GM13976 (cell line): ENCODE results near the gene ZMYND15.
"Not testable (repeated sequence)": the region's sequence is repeated elsewhere in the genome, so short reads cannot be mapped to it uniquely, and the experiment has no call there.

Experiments used
- DNase-seq: peaks from one replicate; pipeline ENCODE4 v3.0.0; 2012; ENCODE audit warnings: low spot score
- CTCF ChIP-seq: IDR thresholded peaks from 2 replicates; pipeline ENCODE4 v1.5.1; 2012; ENCODE audit warnings: borderline replicate concordance, mild to moderate bottlenecking; ENCODE audit not compliant: insufficient read depth; ENCODE audit errors: extremely low read depth, missing control alignments, control extremely low read depth
- in situ Hi-C: fragments of 300-500 bp; cut with MboI; formaldehyde crosslinking; loops from one replicate; pipeline ENCODE4 v1.12.0; 2022; ENCODE audit warnings: low sequenced_read_pairs, mixed read lengths, inconsistent platforms; ENCODE audit not compliant: unreplicated experiment

ZMYND15 gene, protein sequence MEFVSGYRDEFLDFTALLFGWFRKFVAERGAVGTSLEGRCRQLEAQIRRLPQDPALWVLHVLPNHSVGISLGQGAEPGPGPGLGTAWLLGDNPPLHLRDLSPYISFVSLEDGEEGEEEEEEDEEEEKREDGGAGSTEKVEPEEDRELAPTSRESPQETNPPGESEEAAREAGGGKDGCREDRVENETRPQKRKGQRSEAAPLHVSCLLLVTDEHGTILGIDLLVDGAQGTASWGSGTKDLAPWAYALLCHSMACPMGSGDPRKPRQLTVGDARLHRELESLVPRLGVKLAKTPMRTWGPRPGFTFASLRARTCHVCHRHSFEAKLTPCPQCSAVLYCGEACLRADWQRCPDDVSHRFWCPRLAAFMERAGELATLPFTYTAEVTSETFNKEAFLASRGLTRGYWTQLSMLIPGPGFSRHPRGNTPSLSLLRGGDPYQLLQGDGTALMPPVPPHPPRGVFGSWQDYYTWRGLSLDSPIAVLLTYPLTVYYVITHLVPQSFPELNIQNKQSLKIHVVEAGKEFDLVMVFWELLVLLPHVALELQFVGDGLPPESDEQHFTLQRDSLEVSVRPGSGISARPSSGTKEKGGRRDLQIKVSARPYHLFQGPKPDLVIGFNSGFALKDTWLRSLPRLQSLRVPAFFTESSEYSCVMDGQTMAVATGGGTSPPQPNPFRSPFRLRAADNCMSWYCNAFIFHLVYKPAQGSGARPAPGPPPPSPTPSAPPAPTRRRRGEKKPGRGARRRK

DNA sequence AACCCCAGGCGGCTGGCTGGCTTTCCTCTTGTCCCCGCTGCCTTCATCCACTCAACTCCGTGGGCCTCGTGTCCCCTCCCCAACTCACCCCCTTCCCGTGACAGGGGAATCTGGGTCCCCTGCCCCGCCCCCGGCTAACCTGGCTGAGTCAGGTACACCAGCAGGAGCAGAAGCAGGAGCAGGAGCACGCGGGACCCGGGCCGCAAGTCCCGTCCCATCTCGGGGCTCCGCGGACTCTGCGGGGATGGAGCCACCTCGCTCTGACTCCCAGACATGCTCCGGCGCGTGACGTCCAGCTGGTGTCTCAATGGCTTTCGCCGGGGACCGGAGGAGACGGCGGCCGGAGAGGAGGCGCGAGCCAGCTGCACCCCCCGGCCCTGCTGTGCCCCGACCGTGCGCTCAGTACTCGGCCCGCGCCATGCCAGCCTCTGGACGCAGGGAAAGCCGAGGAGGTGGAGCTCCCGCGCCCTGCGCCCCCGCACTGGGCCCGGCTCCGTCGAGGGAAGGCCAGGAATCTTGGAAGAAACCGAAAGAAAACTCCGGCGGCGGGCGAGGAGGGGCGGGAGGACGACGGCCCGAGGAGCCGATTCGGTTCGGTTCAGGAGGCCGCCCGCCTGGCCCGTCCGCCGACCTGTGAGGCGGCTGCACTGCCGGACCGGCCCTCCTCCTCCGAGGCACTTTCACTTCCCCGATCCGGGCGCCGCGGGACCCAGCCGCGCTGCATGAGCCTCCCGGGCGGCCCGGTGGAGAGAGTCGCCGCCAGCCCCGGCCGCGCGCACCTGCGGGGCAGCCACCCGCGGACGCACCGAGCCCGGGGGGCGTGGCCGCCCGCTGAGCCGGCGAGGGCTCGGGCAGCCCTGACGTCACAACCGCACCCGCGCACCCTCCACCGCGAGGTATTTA lies at the start of gene ZMYND15, which contains the start of gene CXCL16:
Gene ZMYND15, plus strand, starts transcription at position 712 of the 903 bp plus-strand sequence. CDS start 716 bp downstream, outside the sequence.
Gene CXCL16, minus strand, starts transcription at position 807 of the 903 bp plus-strand sequence. Its CDS starts 589 bp downstream, at position 218.
- TF ChIP-seq CTCF, result no peak
- peak; percentile 88 for DNase-seq
- in situ Hi-C loops, result no loop called here

DNA sequence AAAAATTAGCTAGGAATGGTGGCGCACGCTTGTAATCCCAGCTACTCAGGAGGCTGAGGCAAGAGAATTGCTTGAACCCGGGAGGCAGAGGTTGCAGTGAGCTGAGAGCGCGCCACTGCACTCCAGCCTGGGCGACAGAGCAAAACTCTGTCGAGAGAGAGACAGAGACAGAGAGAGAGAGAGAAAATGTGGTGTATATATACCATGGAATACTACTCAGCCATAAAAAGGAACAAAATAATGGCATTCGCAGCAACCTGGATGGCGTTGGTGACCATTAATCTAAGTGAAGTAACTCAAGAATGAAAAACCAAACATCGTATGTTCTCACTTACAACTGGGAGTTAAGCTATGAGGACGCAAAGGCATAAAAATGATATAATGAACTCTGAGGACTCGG lies 49.8 kb upstream of the ZMYND15 start:
- in situ Hi-C loops, DNase-seq: not testable (repeated sequence)

DNA sequence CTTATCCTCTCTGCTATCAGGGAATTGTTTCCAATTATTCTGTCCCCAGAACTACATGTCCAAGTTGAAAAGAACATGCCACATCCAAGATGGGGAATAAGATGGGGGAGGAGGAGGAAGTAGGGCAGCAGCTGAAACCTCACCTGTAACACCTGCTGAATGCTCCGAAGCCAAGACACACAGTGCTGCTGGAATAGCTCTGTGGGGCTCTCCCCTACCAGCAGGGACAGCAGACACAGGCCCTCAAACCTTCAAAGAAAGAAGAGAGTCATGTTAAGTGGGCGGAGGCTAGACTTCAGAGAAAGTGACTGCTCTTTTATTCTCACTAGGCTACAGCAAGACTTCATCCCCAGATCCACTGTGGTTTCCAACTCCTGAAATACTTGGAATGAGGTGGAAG lies 48.9 kb upstream of the ZMYND15 start:
- in situ Hi-C loops, result no loop called here
- no peak for DNase-seq
- no peak for TF ChIP-seq CTCF

- TF ChIP-seq CTCF, result no peak
- in situ Hi-C loops, result no loop called here
- DNase-seq, result no peak
Observed at GRCh38 chr17:4691686-4692085, 47.9 kb upstream of the ZMYND15 start.

GRCh38 chr17:4693416-4693815 lies 46.2 kb upstream of the ZMYND15 start:
- TF ChIP-seq CTCF, result no peak

GRCh38 chr17:4696437-4696805 lies 43.2 kb upstream of the ZMYND15 start:
- no peak for TF ChIP-seq CTCF
- in situ Hi-C loops, result no loop called here
- peak; percentile 62 for DNase-seq

More at GRCh38 chr17:4693416-4693815, 46.2 kb upstream of the ZMYND15 start:
- in situ Hi-C loops, result no loop called here
- no peak for DNase-seq

DNA sequence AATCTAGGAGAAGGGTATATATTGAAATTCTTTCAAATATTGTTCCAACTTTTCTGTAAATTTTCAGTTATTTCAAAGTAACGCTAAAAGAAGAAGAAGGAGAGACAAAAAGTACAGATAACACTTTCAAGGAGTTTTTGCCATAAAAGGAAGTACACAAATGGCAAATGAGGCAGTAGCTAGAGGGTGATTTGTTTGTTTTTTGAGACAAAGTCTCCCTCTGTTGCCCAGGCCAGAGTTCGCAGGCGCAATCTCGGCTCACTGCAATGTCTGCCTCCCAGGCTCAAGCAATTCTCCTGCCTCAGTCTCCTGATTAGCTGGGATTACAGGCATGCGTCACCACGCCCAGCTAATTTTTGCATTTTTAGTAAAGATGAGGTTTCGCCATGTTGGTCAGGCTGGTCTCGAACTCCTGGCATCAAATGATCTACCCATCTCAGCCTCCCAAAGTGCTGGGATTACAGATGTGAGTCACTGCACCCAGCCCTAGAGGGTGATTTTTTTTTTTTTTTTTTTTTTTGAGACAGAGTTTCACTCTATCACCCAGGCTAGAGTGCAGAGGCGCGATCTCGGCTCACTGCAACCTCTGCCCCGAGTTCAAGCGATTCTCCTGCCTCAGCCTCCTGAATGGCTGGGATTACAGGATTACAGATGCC lies 40.1 kb upstream of the ZMYND15 start:
- in situ Hi-C loops, DNase-seq: not testable (repeated sequence)
